Tibial nerve (tissue), 4 donors: ENCODE results near the gene MRPS18C.

Experiments
- CTCF ChIP-seq, 5 experiments: fragments of 200-600 bp in 3 of 5; fragments of 450-650 bp in 2 of 5; sonication (generic) in 3 of 5; IDR thresholded peaks; one replicate each; pipeline ENCODE4 v1.5.1; 2016 to 2019; ENCODE audit warnings: antibody characterized with exemption in 5 of 5, mild to moderate bottlenecking in 3 of 5, moderate library complexity in 2 of 5
- EP300 ChIP-seq, 2 donors: sonication (generic); formaldehyde crosslinking; IDR thresholded peaks; one replicate each; pipeline ENCODE4 v1.6.1; 2017; ENCODE audit warnings: antibody characterized with exemption in 2 of 2, mild to moderate bottlenecking in 1 of 2
- POLR2A ChIP-seq, 2 donors: fragments of 450-650 bp; IDR thresholded peaks; one replicate each; pipeline ENCODE4 v1.6.1; 2017; ENCODE audit warnings: antibody characterized with exemption in 2 of 2, mild to moderate bottlenecking in 2 of 2, moderate library complexity in 2 of 2

- TF ChIP-seq EP300 (IDR thresholded peaks at IDR 0.05) (no peak), POLR2A (IDR thresholded peaks at IDR 0.05) (no peak), CTCF (IDR thresholded peaks at IDR 0.05) (no peak)
Measured at GRCh38 chr4:83408908-83409307, 47.0 kb upstream of the MRPS18C start.
